ENCODE results near the gene CCN6. TPM values are rescaled to one million over a fixed set of nuclear protein-coding genes. Genes with fewer than 3 reads are reported as not detected.
"Not testable (repeated sequence)": the region's sequence is repeated elsewhere in the genome, so short reads cannot be mapped to it uniquely, and the experiment has no call there.

The CCN6 gene
- total RNA-seq, 2 donors from 2014 or later: 0.62 TPM; not detected in 1

- Histone ChIP-seq H3K27ac (peak overlapping the region; percentile 73 to 75), H3K36me3 (no peaks in the 10 kb centered on the region), H3K4me1 (replicated peaks) (no peaks in the 10 kb centered on the region), H3K9me3 (no peaks in the 10 kb centered on the region), H3K4me3 (peak overlapping the region; percentile 40 to 46), H3K27me3 (replicated peaks; ENCODE audit: insufficient read depth) (no peaks in the 10 kb centered on the region)
- intact Hi-C loops (cut with DNase I): loop anchor here (1.0 to 10.0 kb wide), 3 partner anchors 46 to 789 kb away; a partner anchor contains a TSS
- peak; percentile 78 to 94 (median 85) for TF ChIP-seq CTCF (IDR thresholded peaks at IDR 0.05)
- no peak for TF ChIP-seq POLR2A (IDR thresholded peaks at IDR 0.05)
- peak; percentile 47 for TF ChIP-seq POLR2AphosphoS5 (IDR thresholded peaks at IDR 0.05)
- peak; percentile 73 for DNase-seq (ENCODE audit: low spot score)
- WGBS: under 1% methylated on average over 36 of the region's 36 CpGs
These were observed 10.6 kb upstream of the CCN6 start for GRCh38 chr6:112043032-112044007.

- intact Hi-C loops (cut with DNase I): loop anchor here (5.0 to 10.0 kb wide), 2 partner anchors 47 to 789 kb away; a partner anchor contains a TSS
- TF ChIP-seq POLR2AphosphoS5 (IDR thresholded peaks at IDR 0.05) (no peak), POLR2A (IDR thresholded peaks at IDR 0.05) (no peak), CTCF (IDR thresholded peaks at IDR 0.05) (no peak)
- no peaks in the 10 kb centered on the region for H3K9me3 ChIP-seq
- H3K4me3 ChIP-seq: no peak overlapping the region
- H3K4me1 ChIP-seq (replicated peaks): no peaks in the 10 kb centered on the region
- H3K27ac ChIP-seq: no peak overlapping the region
- H3K27me3 ChIP-seq (replicated peaks; ENCODE audit: insufficient read depth): no peaks in the 10 kb centered on the region
- no peak for DNase-seq (ENCODE audit: low spot score)
- H3K36me3 ChIP-seq: no peaks in the 10 kb centered on the region
- 62% methylated on average over 8 of the region's 8 CpGs for WGBS
These were observed 9.7 kb upstream of the CCN6 start for GRCh38 chr6:112044196-112044595.

DNA sequence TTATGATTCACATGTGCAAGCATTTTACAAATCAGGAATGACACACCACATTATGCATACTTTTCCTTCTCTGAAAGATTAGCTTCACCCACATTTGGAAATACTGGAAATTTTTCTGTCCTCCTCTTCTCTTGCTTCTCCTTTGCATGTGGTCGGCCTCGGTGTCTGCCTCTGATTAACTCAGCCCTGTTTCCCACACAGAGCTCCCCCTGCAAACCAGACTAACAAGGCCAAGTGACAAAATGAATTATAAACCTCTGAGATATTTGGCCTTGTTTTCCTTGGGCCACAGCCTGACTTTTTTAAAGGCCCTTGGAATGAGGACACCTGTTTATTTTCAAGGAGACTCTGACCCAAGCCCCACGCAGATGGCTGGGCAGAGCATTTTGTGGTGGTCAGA, 9.0 kb upstream of the CCN6 start:
- TF ChIP-seq POLR2A (IDR thresholded peaks at IDR 0.05): no peak
- no peak for TF ChIP-seq CTCF (IDR thresholded peaks at IDR 0.05)
- no peak for TF ChIP-seq POLR2AphosphoS5 (IDR thresholded peaks at IDR 0.05)
- Histone ChIP-seq H3K4me1 (replicated peaks) (no peaks in the 10 kb centered on the region), H3K9me3 (no peaks in the 10 kb centered on the region), H3K27ac (no peak overlapping the region), H3K36me3 (no peaks in the 10 kb centered on the region), H3K27me3 (replicated peaks; ENCODE audit: insufficient read depth) (no peaks in the 10 kb centered on the region), H3K4me3 (no peak overlapping the region)
- DNase-seq (ENCODE audit: low spot score): no peak
- WGBS: 58% methylated on average over 3 of the region's 3 CpGs
- intact Hi-C loops (cut with DNase I): loop anchor here (5.0 to 10.0 kb wide), 2 partner anchors 48 to 790 kb away; a partner anchor contains a TSS

GRCh38 chr6:112047523-112047922, 6.4 kb upstream of the CCN6 start:
- H3K4me1 ChIP-seq (replicated peaks); DNase-seq (ENCODE audit: low spot score); H3K27me3 ChIP-seq (replicated peaks; ENCODE audit: insufficient read depth); H3K36me3 ChIP-seq; H3K4me3 ChIP-seq; H3K27ac ChIP-seq; H3K9me3 ChIP-seq: not testable (repeated sequence)
- WGBS: 96% methylated on average over 25 of the region's 25 CpGs
- intact Hi-C loops (cut with DNase I): loop anchor here (10.0 kb wide), 1 partner anchor 793 kb away; a partner anchor contains a TSS

DNA sequence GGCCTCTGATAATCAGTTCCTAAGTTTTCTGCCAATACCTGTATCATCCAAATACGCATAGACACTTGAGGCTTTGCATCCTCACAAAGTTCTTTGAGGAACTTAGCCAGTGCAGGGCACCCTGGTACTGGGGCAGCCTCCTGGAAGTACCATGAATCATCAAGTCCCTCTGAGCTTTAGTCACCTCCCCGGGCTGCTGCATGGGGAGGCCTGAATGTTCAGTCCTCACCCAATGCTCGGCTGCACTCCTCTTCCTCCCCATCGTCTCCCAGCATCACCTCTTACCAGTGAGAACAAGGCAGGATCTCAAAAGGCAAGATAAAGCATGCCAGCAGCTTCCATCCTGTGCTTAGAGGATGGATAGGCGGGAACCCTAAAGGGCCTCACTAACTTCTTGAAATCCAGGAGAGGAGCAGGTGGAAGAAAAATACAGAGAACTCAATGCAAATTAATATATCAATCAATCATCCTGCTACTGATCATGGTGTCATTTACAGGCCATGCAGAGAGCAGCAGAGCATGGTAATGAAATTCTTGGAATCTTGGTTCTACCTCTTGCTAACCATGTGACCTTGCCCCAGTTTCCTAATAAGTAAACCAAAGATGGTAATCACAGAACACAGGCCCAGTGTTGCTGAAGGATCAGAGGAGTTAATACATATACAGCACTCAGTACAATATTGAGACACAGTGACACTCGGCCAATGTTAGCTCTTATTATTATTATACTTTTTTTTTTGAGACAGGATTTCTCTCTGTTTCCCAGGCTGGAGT, 4.7 kb upstream of the CCN6 start:
- Histone ChIP-seq H3K4me1 (replicated peaks) (no peaks in the 10 kb centered on the region), H3K27me3 (replicated peaks; ENCODE audit: insufficient read depth) (no peaks in the 10 kb centered on the region), H3K27ac (no peak overlapping the region), H3K4me3 (no peak overlapping the region), H3K9me3 (no peaks in the 10 kb centered on the region), H3K36me3 (no peaks in the 10 kb centered on the region)
- TF ChIP-seq CTCF (IDR thresholded peaks at IDR 0.05) (no peak), POLR2A (IDR thresholded peaks at IDR 0.05) (no peak), POLR2AphosphoS5 (IDR thresholded peaks at IDR 0.05) (no peak)
- no peak for DNase-seq (ENCODE audit: low spot score)
- intact Hi-C loops (cut with DNase I): loop anchor here (10.0 kb wide), 1 partner anchor 794 kb away; a partner anchor contains a TSS
- WGBS: 83% methylated on average over 6 of the region's 6 CpGs
